HUDEP-2 (cell line): Measurements from ENCODE around the gene NFATC1.

ENCODE experiments used
- DNase-seq, 76 experiments: peaks; one replicate each; lab custom pipeline; 2025; ENCODE audit not compliant: unreplicated experiment in 76 of 76; lab: John Stamatoyannopoulos, UW

Gene NFATC1

DNA sequence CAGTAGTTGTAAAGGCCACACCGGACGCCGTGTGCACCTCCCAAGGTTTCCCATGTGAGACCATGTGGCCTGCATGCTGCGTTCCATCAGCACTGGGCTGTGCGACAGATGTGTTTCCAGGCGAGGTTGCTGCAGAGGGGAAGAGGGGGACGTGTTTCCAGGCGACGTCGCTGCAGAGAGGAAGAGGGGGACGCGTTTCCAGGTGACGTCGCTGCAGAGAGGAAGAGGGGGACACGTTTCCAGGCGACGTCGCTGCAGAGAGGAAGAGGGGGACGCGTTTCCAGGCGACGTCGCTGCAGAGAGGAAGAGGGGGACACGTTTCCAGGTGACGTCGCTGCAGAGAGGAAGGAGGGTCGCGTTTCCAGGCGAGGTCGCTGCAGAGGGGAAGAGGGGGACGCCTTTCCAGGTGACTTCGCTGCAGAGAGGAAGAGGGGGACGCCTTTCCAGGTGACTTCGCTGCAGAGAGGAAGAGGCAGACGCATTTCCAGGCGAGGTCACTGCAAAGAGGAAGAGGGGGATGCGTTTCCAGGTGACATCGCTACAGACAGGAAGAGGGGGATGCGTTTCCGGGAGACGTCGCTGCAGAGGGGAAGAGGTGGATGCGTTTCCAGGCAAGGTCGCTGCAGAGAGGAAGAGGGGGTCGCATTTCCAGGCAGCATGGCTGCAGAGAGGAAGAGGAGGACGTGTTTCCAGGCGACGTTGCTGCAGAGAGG is 24.5 kb downstream of the NFATC1 start:
- DNase-seq: no peak

DNA sequence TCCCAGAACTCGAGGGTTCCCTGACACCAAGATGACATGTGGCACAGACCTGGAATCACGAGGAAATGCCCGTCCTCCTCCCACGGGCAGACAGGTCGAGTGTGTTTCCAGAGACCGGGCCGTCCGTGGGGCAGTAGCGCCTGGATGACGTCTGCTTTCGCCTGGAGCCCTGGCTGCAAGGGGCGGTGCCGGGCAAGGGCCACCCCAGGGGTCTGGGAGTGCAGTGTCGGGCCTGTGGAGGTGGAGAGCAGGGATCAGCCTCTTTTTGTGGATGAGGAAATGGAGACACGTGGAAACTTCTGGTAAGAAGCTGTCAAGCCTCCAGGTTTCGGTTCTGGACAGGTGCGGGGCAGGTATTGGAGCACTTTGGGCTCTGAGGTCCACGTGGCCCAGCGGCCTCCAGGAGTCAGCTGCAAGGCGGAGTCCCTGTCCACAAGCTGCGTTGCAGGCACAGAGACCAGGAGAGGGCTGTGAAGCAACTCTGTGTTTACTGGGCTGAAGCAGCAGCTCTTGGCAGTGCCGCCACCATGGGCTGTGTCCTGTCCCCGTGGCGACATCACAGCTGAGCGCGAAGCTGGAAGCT is 25.6 kb downstream of the NFATC1 start:
- no peak for DNase-seq

GRCh38 chr18:79422022-79422782 is 26.5 kb downstream of the NFATC1 start:
- DNase-seq: no peak

DNA sequence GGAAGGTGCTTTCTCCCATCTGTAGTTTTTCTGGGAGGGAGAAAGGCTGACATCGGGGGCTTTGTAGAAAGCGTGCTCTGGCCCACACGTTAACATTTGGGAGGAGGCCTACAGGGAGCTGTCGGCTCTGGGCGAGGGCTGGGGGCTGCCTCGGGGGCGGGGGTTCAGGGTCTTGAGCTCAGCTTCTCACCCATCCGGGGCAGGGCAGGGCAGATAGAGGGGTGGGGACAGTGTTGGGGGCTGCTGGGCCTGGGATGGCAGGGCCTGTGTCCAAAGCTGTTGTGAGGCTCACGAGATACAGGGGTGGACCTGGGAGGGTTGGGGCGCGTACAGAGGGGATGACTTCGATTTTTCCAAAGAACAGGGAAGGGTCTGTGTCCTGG is 27.0 kb downstream of the NFATC1 start:
- no peak for DNase-seq

GRCh38 chr18:79423211-79424007 is 27.7 kb downstream of the NFATC1 start:
- DNase-seq: no peak

DNA sequence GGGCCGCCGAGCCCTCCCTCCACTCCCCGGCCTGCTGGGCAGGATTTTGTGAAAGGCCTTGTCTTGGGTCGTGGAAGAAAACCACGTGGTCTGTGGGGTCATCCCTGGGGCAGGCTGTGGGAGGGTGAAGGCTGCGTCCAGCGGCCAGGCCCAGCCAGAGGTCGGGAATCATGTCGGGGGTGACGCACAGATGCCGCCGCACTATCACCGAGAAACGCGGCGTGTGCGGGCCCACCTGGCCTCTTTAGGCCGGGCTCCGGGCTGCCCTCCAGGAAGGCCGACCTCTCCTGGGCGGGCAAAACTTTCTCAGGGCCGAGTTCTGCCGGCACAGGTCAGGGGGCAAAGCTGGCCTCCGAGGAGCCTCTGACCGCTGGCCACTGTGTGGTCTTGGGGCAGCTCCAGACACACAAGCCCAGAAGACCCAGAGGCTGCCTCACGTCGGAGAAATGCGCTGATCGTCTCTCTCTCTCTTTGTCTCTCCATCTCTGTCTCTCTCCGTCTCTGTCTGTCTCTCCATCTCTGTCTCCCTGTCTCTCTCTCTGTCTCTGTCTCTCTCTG is 28.4 kb downstream of the NFATC1 start:
- no peak for DNase-seq

GRCh38 chr18:79424880-79425568 is 29.3 kb downstream of the NFATC1 start:
- DNase-seq: no peak

DNA sequence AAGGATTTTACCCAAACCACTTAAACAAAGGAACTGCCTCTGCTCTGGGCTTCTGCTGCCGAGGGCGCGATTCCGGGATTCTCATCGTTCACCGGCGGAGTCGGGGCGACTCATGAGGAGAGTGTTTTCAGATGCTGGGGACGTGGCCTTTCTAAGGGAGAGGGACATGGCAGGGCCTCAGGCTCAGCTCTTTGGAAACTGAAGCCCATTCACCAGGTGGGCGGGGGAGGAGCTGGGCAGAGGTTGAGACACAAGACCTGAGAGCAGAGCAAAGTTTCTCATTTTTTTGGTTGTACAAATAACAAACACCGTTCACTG is 29.8 kb downstream of the NFATC1 start:
- peak in 1 of 76 experiments; percentile 15 for DNase-seq

- no peak for DNase-seq
Observed at GRCh38 chr18:79426376-79427300, 30.9 kb downstream of the NFATC1 start.

DNA sequence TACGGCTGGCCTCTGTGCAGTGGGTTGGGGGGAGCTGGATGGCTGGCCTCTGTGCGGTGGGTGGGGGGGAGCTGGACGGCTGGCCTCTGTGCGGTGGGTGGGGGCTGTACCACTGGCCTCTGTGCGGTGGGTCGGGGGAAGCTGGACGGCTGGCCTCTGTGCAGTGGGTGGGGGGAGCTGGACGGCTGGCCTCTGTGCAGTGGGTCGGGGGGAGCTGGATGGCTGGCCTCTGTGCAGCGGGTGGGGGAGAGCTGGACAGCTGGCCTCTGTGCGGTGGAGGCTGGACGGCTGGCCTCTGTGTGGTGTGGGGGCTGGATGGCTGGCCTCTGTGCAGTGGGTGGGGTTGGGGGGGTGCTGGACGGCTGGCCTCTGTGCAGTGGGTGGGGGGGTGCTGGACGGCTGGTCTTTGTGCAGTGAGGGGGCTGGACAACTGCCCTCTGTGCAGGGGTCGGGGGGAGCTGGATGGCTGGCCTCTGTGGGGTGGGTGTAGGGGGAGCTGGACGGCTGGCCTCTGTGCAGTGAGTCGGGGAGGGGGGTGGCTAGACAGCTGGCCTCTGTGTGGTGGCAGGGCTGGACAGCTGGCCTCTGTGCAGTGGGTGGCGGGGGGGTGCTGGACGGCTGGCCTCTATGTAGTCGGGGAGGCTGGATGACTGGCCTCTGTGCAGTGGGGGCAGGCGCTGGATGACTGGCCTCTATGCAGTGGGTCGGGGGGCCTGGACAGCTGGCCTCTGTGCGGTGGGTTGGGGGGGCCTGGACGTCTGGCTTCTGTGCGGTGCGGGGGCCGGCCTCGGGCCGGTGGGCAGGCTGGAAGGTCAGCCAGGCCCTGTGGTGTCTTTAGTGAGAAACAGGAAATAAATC is 31.9 kb downstream of the NFATC1 start:
- no peak for DNase-seq

DNA sequence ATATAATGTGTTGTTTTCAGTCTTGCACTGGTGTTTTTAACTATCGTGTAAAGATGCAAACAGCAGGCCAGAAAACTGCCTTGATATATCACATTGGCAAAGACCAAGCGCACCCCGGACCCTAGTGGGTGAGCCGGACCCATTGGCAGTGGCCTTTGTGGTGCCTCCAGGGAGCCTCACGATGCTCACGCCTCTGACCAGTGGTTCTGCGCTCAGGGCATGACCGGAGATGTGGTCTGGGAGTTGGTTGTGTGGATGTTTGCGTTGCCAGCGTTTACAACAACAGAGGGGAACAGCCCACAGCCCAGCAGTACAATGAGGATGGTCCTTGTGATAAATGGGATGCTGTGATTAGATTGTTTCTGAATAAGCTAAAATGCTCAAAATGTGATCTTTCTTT is 32.6 kb downstream of the NFATC1 start:
- DNase-seq: no peak

GRCh38 chr18:79429381-79429780 is 33.7 kb downstream of the NFATC1 start:
- DNase-seq: no peak

DNA sequence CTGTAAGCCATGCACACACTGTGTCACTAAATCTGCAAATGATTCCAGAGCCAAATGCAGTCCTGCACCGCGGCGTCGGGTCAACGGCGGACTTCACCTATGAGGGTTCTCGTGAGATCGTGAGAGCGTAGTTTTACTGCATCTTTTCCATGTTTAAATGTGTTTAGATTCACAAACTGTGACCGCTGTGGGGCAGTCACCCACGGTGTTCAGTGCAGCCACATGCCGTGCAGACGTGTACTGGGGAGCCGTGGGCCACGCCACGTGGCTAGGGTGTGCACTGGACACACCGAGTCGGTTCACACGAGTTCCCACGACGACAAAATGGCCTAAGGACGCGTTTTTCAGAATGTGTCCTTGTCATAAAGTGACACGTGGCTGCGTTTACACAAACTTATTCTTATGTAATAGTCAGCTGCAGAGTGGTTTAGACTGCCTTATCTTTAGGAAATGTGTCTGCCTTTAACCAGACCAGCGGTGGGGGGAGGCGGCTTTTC is 34.1 kb downstream of the NFATC1 start:
- peak in 9 of 76 experiments; percentile 15 to 47 (median 24) for DNase-seq

DNA sequence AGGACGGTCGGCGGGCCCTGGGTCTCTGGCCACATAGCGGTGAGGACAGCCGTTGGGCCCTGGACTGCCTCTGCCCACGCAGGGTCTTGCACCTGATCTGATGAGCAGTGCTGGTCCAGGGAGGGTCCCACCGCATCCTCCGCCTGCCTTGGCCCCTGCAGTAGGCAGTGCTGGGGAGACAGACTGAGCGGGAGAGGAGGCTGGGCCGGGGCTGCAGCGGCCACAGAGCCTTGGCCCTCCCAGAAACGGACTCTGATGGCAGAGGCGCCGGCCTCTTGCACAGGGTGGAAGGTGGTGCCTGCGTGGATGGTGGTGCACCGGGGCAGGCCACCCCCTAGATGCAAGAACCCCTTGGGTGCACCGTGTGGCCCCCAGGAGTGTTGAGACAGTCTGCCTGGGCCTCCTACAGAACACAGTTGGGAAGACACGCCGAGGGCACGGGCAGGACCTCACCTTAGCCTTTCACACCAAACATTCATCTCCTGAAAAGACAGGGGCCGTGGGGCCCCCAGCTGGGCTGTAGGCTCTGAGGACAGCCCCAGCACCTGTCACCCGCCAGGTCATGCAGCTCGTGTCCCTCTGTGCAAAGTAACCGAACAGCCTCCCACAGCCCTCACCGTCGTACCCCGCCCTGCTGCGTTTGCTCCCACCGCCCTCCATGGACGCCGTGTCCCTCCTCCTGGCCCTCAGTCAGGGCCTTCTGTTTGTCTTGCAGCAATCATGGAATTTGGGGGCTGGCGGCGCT is 36.8 kb downstream of the NFATC1 start:
- no peak for DNase-seq

DNA sequence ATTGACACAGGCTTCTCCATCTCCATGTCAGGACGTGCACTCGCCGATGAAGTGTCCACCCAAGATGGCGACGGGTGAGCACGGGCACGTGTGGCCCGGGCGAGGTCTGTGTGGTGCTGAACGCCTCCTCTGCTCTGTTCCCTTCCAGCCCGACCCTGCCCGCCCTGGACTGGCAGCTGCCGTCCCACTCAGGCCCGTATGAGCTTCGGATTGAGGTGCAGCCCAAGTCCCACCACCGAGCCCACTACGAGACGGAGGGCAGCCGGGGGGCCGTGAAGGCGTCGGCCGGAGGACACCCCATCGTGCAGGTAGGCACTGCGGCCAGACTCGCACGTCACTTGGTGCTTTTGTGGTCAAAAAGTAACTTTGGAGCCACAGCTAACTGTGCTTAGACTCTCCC is 37.7 kb downstream of the NFATC1 start:
- DNase-seq: no peak

GRCh38 chr18:79434607-79435401 is 39.1 kb downstream of the NFATC1 start:
- no peak for DNase-seq
